M059J (cell line): ENCODE results near the gene LRATD1. TPM values are rescaled to one million over a fixed set of nuclear protein-coding genes. Genes with fewer than 3 reads are reported as not detected.

Source experiments
- DNase-seq: peaks from one replicate; pipeline ENCODE4 v3.0.0-alpha.2; 2012; ENCODE audit warnings: low read depth
- total RNA-seq: library from RNA; depleted of rRNA; stranded (reverse); fragments of >200 nt; shearing (Covaris generic); gene quantifications from 2 replicates; pipeline ENCODE4 v1.2.3, GENCODE V29; 2014

LRATD1 gene
- total RNA-seq, 1 experiment from 2014 or later: 0.57 TPM

DNA sequence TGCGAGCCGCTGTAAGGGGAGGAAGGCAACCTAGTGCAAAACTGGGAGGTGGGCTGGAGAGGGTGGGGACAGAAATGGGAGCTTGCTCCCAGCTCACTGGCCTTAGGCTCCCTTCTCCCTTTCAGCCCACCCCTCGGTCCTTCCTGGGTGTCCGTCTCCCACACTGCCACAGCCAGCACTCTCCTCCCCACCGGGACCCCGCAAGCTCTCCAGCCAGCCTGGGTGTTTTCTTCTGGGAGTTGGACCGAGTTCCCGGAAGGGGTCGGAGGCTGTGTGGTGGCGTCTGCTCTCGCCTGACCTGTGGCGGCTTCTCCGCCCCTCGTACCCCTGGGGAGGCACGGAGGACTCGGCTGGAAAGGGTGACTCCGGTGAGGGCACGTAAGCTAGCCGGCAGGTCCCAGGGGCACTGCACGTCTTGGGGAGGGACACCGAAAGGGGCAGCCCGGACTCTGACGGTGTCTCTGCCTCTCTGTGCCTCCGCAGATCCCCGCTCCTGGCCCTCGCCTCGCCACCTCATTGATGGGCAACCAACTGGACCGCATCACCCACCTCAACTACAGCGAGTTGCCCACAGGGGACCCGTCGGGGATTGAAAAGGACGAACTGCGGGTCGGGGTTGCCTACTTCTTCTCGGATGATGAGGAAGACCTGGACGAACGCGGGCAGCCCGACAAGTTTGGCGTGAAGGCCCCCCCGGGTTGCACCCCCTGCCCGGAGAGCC, 1.1 kb downstream of the LRATD1 start:
- no peak for DNase-seq

DNA sequence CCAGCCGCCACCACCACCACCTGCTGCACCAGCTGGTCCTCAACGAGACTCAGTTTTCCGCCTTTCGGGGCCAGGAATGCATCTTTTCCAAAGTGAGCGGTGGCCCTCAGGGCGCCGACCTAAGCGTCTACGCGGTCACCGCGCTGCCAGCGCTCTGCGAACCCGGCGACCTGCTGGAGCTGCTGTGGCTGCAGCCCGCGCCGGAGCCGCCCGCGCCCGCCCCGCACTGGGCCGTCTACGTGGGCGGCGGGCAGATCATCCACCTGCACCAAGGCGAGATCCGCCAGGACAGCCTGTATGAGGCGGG, 1.6 kb downstream of the LRATD1 start:
- DNase-seq: no peak

DNA sequence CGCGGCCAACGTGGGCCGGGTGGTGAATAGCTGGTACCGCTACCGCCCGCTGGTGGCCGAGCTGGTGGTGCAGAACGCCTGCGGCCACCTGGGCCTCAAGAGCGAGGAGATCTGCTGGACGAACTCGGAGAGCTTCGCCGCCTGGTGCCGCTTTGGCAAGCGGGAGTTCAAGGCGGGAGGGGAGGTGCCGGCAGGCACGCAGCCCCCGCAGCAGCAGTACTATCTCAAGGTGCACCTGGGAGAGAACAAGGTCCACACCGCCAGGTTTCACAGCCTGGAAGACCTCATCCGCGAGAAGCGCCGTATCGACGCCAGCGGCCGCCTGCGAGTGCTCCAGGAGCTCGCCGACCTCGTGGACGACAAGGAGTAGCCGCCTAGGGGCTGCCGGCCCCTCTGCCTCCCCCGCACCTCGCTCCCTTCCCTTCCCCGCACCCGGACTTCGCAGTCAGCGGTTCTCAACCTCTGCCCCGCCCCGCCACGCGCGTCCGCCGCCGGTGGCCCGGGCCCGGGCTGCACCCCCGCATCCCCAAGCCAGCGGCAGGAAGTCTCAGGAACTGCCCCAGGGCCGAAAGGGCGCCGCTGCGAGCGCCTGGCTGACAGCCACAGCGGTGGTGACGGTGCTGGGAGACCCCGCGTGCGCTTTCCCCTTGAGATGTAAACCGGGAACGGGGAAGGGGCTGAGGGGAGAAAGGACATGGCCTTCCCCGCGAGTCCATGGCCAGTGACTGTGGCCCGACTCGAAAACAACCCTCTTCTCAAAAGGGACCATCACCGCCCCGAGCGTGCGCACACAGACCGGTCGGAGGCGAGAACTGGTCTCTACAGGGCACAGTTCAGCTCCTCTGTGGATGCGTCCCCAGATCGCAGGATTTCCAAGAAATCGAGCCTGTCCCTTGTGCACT, 2.2 kb downstream of the LRATD1 start:
- DNase-seq: peak; percentile 56

DNA sequence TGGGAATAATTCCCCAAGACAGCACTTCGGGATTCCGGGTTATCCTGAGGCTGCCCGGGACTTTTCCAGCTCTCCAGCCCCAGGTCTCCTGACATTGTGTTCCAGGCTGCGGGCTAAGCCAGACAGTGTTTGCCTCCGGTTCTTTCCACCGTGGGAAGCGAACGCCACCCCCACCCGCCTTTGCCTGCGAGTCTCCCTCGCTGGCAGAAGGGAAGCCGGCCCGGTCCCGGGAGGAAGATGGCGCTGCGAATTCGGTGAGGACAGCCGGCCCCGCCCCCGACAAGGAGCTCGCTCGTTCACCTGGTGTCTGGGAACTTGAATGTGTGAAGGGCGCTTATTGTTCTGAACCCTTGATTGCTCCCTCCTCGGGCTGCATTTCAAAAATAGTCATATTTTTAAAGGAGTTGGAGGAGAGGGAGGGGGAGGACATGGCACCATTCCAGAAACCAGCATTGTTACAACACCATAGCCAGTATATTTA, 2.9 kb downstream of the LRATD1 start:
- DNase-seq: peak; percentile 50

DNA sequence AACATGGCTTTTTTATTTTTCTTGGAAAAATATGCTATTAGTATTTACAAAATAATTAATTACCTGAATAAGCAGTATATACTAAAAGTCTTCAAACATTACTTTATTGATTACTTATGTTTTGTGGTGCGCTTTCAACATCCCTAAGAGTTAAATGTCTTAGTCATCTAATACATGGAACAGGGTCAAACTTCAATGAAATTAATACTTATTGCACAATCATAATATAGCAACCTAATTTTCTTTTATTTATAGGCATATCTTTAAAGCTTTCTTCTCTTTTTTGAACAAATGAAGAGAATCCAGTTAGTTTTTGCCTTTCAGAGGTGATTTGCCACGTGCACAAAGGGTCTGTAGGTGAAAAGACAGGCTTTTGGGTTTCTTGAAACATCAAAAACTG, 6.0 kb downstream of the LRATD1 start:
- DNase-seq: no peak

DNA sequence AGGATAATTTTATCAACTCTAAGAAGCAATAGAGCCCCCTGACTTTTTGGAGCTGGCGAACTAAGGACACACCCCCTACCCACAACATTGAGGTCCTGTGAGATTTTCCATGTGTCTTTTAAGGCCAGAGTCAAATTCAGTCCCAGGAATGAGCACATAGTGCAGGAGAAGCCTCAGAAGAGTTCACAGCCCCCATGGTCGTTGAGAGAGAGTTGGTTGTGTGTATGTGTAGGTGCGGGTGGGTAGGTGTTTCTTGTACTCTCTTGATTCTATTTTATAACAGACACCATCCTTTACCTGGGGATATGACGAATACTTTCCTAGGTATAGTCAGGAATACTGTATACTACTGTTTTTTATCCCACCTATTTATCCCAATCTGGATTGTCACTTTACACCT, 8.6 kb downstream of the LRATD1 start:
- no peak for DNase-seq

GRCh38 chr2:14642499-14642898, 10.0 kb downstream of the LRATD1 start:
- DNase-seq: no peak

DNA sequence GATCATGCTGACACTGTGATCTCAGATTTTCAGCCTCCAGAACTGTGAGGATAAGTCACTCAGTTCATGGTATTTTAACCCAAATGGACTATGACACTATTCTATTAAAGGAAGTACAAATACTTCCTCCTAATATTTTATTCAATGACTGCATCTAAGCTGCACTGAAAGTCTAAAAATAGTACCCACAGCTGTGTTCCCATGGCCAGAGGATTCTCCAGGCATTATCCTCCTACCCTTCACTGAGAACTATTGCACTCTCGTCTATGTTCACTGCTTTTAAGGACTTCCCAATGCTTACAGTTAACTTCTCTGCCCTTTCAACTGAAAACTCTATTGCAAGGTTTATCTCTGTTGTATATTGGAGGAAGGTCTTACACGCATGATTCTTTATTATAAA, 15.2 kb downstream of the LRATD1 start:
- no peak for DNase-seq

- no peak for DNase-seq
Observed at GRCh38 chr2:14650066-14650465, 17.5 kb downstream of the LRATD1 start.

GRCh38 chr2:14654835-14655282, 22.3 kb downstream of the LRATD1 start:
- no peak for DNase-seq

DNA sequence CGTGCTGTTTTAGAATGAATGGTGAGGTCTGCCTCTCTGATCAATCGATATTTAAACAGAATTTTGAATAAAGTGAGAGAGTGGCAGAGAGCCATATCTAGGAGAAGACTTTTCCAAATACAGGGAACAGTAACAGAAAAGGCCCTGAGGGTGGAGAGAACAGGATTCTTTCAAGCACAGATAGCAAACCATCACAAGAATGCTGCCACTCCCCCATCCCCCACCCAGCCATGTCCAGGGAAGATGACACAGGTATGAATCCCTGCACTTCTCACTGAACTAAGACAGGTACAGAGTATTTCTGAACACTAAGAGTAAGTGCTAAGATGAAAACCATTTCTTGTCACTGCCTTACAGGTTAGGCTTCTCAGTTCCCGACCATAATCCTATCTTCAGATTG, 23.6 kb downstream of the LRATD1 start:
- DNase-seq: no peak

GRCh38 chr2:14661163-14661562, 28.6 kb downstream of the LRATD1 start:
- no peak for DNase-seq

GRCh38 chr2:14673351-14673875, 40.9 kb downstream of the LRATD1 start:
- no peak for DNase-seq

GRCh38 chr2:14675489-14675888, 43.0 kb downstream of the LRATD1 start:
- no peak for DNase-seq

- no peak for DNase-seq
Observed at GRCh38 chr2:14676371-14676770, 43.9 kb downstream of the LRATD1 start.

- DNase-seq: no peak
Observed at GRCh38 chr2:14677039-14677438, 44.5 kb downstream of the LRATD1 start.

GRCh38 chr2:14678761-14679160, 46.2 kb downstream of the LRATD1 start:
- DNase-seq: no peak

DNA sequence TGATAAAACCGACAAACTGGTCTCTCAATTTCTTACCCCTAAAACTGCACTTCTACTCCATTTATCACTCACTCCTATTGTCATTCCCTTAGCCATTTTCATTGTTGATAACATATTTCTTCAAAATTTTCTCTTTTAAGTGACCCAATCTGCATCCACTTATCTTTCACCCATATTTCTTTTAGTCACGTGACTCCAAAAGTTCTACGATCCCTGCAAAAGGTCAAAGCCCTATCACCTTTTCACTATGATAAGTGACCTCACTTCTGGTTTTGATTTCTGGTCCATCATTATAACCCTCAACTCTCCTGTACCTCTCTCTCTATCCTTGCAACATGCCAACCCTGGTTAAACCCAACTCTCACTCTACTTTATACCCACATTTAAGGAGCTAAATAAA, 49.1 kb downstream of the LRATD1 start:
- DNase-seq: no peak
